Osteoblast (primary cell): ENCODE results near the gene SLC30A2. TPM values are rescaled to one million over a fixed set of nuclear protein-coding genes. Genes with fewer than 3 reads are reported as not detected.
A peak's percentile ranks its signal among the peaks of the same experiment; 100 is the strongest.

ENCODE experiments used
- DNase-seq: peaks from one replicate; pipeline ENCODE4 v3.0.0; 2011; ENCODE audit warnings: low spot score, mixed read lengths; ENCODE audit not compliant: insufficient read length; ENCODE audit errors: missing footprints
- H2AFZ ChIP-seq: 2 replicates; pipeline ENCODE4 v1.6.0; 2011; ENCODE audit warnings: mild to moderate bottlenecking, low read length
- H3K27ac ChIP-seq: 2 replicates; pipeline ENCODE4 v1.5.1; 2011; ENCODE audit warnings: mild to moderate bottlenecking, low read depth, low read length, moderate library complexity
- H3K27me3 ChIP-seq: 2 replicates; pipeline ENCODE4 v1.6.0; 2012; ENCODE audit warnings: mild to moderate bottlenecking, control low read depth, inconsistent platforms, low read length, moderate library complexity; ENCODE audit not compliant: insufficient read depth
- H3K36me3 ChIP-seq: 2 replicates; pipeline ENCODE4 v1.5.1; 2011; ENCODE audit warnings: mild to moderate bottlenecking, low read length, control low read depth, moderate library complexity; ENCODE audit not compliant: insufficient read depth
- H3K4me1 ChIP-seq: 2 replicates; pipeline ENCODE4 v1.5.1; 2011; ENCODE audit warnings: mild to moderate bottlenecking, low read length, control low read depth, moderate library complexity; ENCODE audit not compliant: insufficient read depth
- H3K4me2 ChIP-seq: 2 replicates; pipeline ENCODE4 v1.6.0; 2011; ENCODE audit warnings: mild to moderate bottlenecking, low read length; ENCODE audit not compliant: insufficient read depth
- H3K4me3 ChIP-seq: fragments of 200-600 bp; sonication (generic); 3 replicates; pipeline ENCODE4 v1.5.1; 2012; ENCODE audit warnings: mild to moderate bottlenecking, low read length, inconsistent platforms; ENCODE audit not compliant: insufficient read depth
- H3K79me2 ChIP-seq: 2 replicates; pipeline ENCODE4 v1.6.0; 2012; ENCODE audit warnings: mild to moderate bottlenecking, low read length, control low read depth, inconsistent platforms; ENCODE audit not compliant: insufficient read depth
- H3K9me3 ChIP-seq: 2 replicates; pipeline ENCODE4 v1.5.1; 2011; ENCODE audit warnings: low read depth, low read length, control low read depth
- H4K20me1 ChIP-seq: 2 replicates; pipeline ENCODE4 v1.6.0; 2012; ENCODE audit warnings: mild to moderate bottlenecking, low read length, control low read depth; ENCODE audit not compliant: insufficient read depth
- total RNA-seq: library from RNA; depleted of rRNA; stranded (reverse); fragments of >200 nt; gene quantifications from 2 replicates; pipeline ENCODE4 v1.2.3, GENCODE V29; 2012
- TF ChIP-seq, protein P1 (sequence below): IDR thresholded peaks from 2 replicates; pipeline ENCODE4 v1.5.1; 2011; ENCODE audit warnings: mild to moderate bottlenecking, low read depth, low read length, moderate library complexity; ENCODE audit errors: extremely low read depth

Gene SLC30A2
- total RNA-seq, 1 donor: not detected

DNA sequence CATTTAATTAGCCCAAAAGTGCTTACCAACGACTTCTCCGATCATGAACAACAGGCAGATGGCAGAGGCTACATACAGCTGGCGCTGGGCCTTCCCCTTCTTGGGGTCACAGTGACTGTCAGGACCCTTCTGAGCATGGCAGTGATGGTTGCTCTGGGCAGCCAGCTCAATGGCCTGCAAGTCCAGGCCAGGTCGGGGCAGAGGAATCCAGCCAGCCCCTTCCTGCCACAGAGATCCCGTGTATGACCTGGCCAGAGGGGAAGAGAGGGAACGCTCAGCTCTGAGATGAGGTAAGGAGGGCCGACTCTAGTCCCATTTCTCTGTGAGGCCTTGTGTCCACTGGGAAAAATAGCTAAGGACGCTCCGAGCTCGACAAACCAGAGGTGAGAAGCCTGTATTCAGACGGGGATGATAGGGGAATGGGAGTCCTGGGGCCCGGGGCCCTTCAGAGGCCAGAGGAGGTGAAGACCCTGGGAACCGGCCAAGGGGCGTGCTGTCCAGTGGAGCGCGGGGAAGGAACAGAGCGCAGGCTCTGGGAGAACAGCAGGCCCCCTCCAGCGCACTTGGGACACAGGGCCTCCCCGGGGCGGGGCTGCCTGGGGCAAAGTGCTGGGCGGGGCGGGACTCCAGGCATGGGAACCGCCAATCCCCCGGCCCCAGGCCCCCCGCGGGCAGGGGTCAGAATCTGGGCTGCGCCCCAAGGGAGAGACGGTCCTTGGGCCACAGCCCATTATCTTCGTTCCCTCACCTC is 772 bp downstream of the SLC30A2 start:
- no peaks in the 10 kb centered on the region for H3K36me3 ChIP-seq
- H3K79me2 ChIP-seq: no peaks in the 10 kb centered on the region
- no peak overlapping the region for H2AFZ ChIP-seq
- TF ChIP-seq, protein P1, sequence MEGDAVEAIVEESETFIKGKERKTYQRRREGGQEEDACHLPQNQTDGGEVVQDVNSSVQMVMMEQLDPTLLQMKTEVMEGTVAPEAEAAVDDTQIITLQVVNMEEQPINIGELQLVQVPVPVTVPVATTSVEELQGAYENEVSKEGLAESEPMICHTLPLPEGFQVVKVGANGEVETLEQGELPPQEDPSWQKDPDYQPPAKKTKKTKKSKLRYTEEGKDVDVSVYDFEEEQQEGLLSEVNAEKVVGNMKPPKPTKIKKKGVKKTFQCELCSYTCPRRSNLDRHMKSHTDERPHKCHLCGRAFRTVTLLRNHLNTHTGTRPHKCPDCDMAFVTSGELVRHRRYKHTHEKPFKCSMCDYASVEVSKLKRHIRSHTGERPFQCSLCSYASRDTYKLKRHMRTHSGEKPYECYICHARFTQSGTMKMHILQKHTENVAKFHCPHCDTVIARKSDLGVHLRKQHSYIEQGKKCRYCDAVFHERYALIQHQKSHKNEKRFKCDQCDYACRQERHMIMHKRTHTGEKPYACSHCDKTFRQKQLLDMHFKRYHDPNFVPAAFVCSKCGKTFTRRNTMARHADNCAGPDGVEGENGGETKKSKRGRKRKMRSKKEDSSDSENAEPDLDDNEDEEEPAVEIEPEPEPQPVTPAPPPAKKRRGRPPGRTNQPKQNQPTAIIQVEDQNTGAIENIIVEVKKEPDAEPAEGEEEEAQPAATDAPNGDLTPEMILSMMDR: no peak
- no peaks in the 10 kb centered on the region for H3K9me3 ChIP-seq
- H3K27me3 ChIP-seq: peaks cover 80% of the 10 kb centered on the region
- peak; percentile 65 for DNase-seq
- H3K27ac ChIP-seq: no peak overlapping the region
- H3K4me2 ChIP-seq: no peak overlapping the region
- H4K20me1 ChIP-seq: no peaks in the 10 kb centered on the region
- H3K4me3 ChIP-seq: no peak overlapping the region
- no peaks in the 10 kb centered on the region for H3K4me1 ChIP-seq

GRCh38 chr1:26044414-26044813 is 1.5 kb downstream of the SLC30A2 start:
- H3K27ac ChIP-seq: no peak overlapping the region
- H4K20me1 ChIP-seq: no peaks in the 10 kb centered on the region
- no peaks in the 10 kb centered on the region for H3K36me3 ChIP-seq
- H3K27me3 ChIP-seq: peaks cover 79% of the 10 kb centered on the region
- no peaks in the 10 kb centered on the region for H3K9me3 ChIP-seq
- H3K4me3 ChIP-seq: no peak overlapping the region
- peak; percentile 43 for DNase-seq
- TF ChIP-seq, protein P1: no peak
- no peaks in the 10 kb centered on the region for H3K4me1 ChIP-seq
- no peaks in the 10 kb centered on the region for H3K79me2 ChIP-seq
- H3K4me2 ChIP-seq: no peak overlapping the region
- no peak overlapping the region for H2AFZ ChIP-seq

- Histone ChIP-seq H4K20me1 (no peaks in the 10 kb centered on the region), H3K4me2 (no peak overlapping the region), H3K4me1 (no peaks in the 10 kb centered on the region), H2AFZ (no peak overlapping the region), H3K27me3 (peaks cover 72% of the 10 kb centered on the region), H3K9me3 (no peaks in the 10 kb centered on the region), H3K79me2 (no peaks in the 10 kb centered on the region), H3K36me3 (no peaks in the 10 kb centered on the region), H3K27ac (no peak overlapping the region), H3K4me3 (no peak overlapping the region)
- TF ChIP-seq, protein P1: no peak
- no peak for DNase-seq
Observed at GRCh38 chr1:26043765-26044164, 2.2 kb downstream of the SLC30A2 start.

DNA sequence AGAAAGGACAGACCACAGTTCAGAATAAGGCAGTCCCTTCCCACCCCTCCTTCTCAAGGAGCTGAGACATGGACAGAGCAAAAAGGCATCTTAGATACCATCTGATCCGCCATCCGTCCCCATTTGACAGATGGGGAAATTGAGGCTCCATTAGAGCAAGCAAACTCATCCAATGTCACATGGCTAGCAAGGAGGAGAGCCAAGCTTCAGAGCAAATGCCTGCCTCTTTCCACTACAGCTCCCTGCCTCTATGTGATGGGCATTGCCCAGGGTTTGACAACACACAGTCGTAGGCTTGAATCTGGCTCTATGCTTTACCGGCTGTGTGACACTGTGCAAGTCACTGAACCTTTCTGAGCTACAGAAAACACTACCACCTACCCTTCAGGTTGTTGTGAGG is 3.9 kb downstream of the SLC30A2 start:
- TF ChIP-seq, protein P1: no peak
- no peaks in the 10 kb centered on the region for H3K36me3 ChIP-seq
- H3K4me3 ChIP-seq: no peak overlapping the region
- peaks cover under 1% of the 10 kb centered on the region for H3K4me1 ChIP-seq
- no peaks in the 10 kb centered on the region for H3K79me2 ChIP-seq
- H3K4me2 ChIP-seq: no peak overlapping the region
- no peak overlapping the region for H2AFZ ChIP-seq
- peak; percentile 72 for DNase-seq
- H3K9me3 ChIP-seq: no peaks in the 10 kb centered on the region
- H3K27ac ChIP-seq: no peak overlapping the region
- no peaks in the 10 kb centered on the region for H4K20me1 ChIP-seq
- peaks cover 55% of the 10 kb centered on the region for H3K27me3 ChIP-seq
